ENCODE measurements around the gene OXLD1.

DNA sequence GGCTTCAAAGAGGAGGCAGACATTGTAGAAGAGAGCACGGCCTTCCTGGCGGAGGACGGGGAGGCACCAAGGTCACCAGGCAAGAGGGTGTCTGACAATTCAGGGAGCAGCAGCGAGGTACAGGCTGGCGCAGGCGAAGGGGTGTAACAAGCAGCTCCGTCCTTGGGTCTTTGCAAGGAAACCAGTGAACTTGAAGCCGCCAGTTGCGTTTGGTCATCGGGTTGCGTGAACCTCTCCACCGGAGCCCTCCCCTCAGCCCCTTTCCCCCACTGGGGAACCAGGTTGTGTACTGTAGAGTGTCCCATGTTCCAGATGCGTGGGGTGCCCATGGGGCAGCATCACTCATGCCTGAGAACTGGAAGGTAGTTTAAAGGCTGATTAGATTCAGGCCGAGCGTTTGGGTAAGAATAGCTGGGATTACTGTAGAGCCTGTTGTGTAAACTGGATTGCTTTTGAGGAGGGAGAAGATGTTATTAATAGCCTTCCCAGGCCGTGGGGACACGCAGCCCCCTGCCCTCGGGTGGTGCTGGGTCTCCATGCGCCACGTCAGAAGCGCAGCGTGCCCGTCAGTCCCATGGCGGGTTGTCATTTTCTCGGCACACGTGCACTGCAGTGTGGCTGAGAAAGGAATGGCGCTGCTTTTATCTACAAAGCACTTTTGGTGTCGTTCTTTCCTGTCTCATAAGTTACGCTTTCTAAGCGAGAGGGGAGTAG lies 39.3 kb upstream of the OXLD1 start:
- TF ChIP-seq, protein P1, sequence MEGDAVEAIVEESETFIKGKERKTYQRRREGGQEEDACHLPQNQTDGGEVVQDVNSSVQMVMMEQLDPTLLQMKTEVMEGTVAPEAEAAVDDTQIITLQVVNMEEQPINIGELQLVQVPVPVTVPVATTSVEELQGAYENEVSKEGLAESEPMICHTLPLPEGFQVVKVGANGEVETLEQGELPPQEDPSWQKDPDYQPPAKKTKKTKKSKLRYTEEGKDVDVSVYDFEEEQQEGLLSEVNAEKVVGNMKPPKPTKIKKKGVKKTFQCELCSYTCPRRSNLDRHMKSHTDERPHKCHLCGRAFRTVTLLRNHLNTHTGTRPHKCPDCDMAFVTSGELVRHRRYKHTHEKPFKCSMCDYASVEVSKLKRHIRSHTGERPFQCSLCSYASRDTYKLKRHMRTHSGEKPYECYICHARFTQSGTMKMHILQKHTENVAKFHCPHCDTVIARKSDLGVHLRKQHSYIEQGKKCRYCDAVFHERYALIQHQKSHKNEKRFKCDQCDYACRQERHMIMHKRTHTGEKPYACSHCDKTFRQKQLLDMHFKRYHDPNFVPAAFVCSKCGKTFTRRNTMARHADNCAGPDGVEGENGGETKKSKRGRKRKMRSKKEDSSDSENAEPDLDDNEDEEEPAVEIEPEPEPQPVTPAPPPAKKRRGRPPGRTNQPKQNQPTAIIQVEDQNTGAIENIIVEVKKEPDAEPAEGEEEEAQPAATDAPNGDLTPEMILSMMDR (IDR thresholded peaks at IDR 0.05) = no peak
- no peak for TF ChIP-seq POLR2A (IDR thresholded peaks at IDR 0.05)
